GM12865 (cell line): ENCODE measurements around the gene HSPA12B.
A peak's percentile ranks its signal among the peaks of the same experiment; 100 is the strongest.

Experiments
- DNase-seq: peaks from one replicate; pipeline ENCODE4 v3.0.0; 2010; ENCODE audit warnings: low read depth
- H3K4me3 ChIP-seq: 2 replicates; pipeline ENCODE4 v1.5.1; 2011; ENCODE audit warnings: mild to moderate bottlenecking, low read depth, low read length, control low read depth
- CTCF ChIP-seq: IDR thresholded peaks from 2 replicates; pipeline ENCODE4 v1.5.1; 2011; ENCODE audit warnings: low read length, control low read depth, low read depth, inconsistent platforms; ENCODE audit not compliant: insufficient read depth; ENCODE audit errors: missing control alignments

Gene HSPA12B

GRCh38 chr20:3741836-3742458, 9.5 kb downstream of the HSPA12B start:
- H3K4me3 ChIP-seq, result no peak overlapping the region
- TF ChIP-seq CTCF, result no peak
- no peak for DNase-seq

- TF ChIP-seq CTCF, result no peak
- DNase-seq, result no peak
- H3K4me3 ChIP-seq, result no peak overlapping the region
Measured at GRCh38 chr20:3743251-3743650, 10.8 kb downstream of the HSPA12B start.

GRCh38 chr20:3744037-3744436, 11.6 kb downstream of the HSPA12B start:
- no peak overlapping the region for H3K4me3 ChIP-seq
- TF ChIP-seq CTCF, result no peak
- no peak for DNase-seq

- TF ChIP-seq CTCF, result no peak
- peak; percentile 57 for DNase-seq
- no peak overlapping the region for H3K4me3 ChIP-seq
Measured at GRCh38 chr20:3744806-3745685, 12.6 kb downstream of the HSPA12B start.

GRCh38 chr20:3745686-3746173, 13.2 kb downstream of the HSPA12B start:
- DNase-seq, result no peak
- no peak for TF ChIP-seq CTCF
- H3K4me3 ChIP-seq, result no peak overlapping the region

- H3K4me3 ChIP-seq, result no peak overlapping the region
- DNase-seq, result no peak
- TF ChIP-seq CTCF, result no peak
Measured at GRCh38 chr20:3747471-3747870, 15.0 kb downstream of the HSPA12B start.
